HT1080 (cell line): ENCODE measurements around the gene SHB. TPM values are rescaled to one million over a fixed set of nuclear protein-coding genes. Genes with fewer than 3 reads are reported as not detected.
"Not testable (repeated sequence)": the region's sequence is repeated elsewhere in the genome, so short reads cannot be mapped to it uniquely, and the experiment has no call there.

Experiments
- DNase-seq: peaks from one replicate; pipeline ENCODE4 v3.0.0-alpha.2; 2015; ENCODE audit warnings: low read depth
- total RNA-seq: library from RNA; depleted of rRNA; stranded (reverse); fragments of >200 nt; shearing (Covaris generic); gene quantifications from 2 replicates; pipeline ENCODE4 v1.2.3, GENCODE V29; 2014

Gene SHB
- total RNA-seq, 1 experiment from 2014 or later, result 42.8 TPM

DNA sequence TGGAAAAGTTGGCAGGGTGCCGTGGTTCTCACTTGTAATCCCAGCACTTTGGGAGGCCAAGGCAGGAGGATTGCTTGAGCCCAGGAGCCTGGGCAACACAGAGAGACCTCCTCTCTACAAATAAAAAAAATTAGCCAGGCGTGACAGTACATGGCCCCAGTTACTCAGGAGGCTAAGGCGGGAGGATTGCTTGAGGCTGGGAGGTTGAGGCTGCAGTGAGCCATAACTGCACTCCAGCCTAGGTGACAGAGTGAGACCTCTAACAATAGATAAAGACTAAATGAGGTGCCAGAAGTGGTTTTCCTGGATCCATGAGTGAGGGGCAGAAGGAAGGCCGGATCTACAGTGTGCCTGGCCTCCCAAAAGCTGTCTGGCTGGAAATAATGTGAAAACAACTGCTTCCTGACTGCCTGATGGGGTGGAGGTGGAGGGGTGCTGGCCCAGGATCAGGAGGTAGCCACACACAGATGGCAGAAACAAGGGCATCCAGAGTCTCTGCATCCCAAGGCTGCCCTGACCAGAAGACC lies 4.1 kb downstream of the SHB start:
- no peak for DNase-seq

DNA sequence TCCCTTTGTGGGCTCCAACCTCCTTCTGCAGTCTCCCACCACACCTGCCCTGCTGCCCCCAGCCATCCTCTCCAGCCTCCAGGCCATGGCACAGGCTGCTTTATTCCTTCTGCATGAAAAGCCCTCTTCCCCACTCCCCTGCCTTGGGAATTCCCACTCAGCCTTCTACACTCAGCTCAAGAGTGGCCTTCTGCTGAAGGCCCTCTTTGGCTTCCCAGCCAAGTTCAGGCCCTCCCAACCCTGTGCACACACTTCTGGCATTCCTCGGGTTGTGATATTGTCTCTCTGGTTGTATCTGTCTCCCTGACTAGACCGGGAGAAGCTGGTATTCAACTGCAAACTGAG lies 5.7 kb downstream of the SHB start:
- no peak for DNase-seq

GRCh38 chr9:38062498-38063362 lies 6.3 kb downstream of the SHB start:
- DNase-seq, result peak; percentile 61

- no peak for DNase-seq
These were observed 6.9 kb downstream of the SHB start for GRCh38 chr9:38062106-38062497.

DNA sequence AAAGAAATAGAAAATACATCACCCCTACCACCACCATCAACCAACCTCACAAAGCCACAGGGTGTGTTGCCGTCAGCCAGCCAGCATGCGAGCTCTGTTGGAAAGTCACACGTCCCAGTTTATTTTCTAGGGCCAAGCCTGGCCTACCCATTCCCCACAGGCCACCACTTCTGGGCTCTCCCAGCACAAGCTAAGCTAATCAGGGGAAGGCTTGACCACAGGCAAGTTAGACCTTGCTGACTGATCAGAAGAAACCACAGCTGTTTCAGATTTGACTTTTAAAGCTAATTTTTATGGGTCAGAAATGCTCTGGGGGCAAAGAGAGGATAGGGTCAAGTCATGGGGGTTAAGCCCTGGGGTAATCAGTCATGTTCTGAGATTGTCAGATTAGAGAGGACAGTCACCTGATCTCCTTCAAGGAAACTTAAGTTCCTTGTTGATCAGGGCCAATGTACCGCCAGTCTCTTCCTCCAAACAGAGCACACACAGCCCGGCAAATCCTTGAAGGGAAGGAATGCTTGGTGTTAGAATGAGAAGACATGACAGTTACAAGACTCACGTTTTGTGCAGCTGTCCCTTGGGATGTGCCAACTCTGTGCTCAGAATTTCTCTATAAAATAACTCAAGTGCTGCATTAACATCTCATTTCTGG lies 7.6 kb downstream of the SHB start:
- no peak for DNase-seq

GRCh38 chr9:38060681-38061080 lies 8.3 kb downstream of the SHB start:
- DNase-seq, result no peak

DNA sequence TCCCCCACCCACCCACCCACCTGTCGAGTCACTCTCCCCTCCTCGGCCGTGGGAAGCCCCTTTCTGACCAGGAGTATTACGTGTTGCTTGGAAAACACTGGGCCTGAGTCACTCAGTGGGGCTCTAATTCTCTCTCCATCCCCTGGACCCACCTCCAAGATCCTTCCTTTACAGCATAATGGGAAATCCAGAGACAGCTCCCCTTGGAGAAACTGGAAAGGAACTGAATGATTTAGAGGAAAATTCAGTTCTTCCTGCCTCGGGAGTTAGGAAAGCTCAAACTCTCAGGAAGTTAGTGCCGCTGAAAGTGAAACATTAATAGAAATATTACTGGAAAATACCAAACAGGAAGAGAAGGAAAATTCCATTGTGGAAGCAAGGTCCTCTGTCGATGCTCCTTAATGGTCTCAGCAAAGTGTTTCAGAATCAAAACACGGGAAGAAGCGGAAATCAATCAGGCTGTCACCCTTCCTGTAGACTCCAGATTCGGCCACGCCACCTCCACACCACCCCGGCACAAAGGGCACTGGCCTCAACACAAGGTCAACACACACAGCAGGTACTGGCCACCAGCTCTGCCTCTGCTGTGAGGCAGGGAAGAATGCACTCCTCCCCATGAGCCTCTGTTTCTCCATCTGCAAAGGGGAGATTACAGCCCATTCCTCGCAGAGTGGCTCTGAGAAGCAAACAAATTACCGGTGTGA lies 9.6 kb downstream of the SHB start:
- DNase-seq, result no peak

DNA sequence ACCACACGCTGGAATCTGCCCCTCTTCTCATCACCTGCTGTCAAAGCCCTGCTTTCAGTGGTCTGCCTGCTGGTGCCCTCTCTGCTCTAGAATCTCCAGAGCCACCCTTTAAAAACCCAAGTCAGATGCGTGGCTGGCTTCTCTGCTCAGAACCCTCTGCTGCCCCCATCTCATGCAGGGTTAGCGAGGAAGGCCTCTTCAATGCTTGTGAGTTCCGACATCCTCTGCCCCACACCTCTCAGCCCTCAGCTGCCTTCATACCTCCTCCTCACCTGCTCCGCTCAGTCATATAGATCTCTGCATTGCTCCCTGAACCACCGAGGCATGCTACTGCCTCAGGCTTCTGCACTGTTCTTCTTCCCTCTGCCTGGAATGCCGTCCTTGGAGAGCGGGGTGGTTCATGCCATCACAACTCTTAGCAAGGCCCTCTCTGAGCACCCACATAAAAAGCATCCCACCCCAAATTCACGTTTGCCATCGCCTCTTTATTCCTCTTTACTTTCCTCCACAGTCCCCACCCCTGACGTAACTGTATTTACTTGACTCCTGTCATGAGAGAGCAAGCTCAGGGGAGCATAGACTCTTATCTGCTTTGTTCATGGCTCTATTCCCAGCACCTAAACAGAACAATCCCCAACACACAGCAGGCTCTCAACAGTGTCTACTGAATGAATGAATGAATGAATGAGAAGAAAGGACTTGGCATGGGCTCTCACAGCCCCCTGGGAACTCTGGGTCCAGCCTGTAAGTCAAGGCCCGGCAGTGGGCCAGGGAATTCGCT lies 10.4 kb downstream of the SHB start:
- DNase-seq, result no peak

GRCh38 chr9:38057416-38058195 lies 11.4 kb downstream of the SHB start:
- DNase-seq, result no peak

DNA sequence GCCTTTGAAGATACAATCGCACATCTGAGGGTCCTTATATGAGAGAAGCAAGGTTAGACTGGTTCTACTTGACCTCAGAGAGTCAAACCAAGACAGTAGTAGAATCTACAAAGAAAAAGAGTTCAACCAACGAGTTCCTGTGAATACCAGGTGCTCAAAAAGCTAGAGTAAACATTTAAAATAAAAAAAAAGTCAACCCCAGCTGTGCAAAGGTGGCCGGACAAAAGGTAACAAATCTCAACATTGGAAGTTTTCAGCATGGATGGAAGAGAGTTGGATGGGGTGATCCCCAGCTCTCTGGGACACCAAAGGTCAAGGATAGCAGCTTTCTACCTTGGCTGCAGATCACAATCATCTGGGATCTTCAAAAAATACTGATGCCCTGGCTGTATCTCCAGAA lies 14.4 kb downstream of the SHB start:
- no peak for DNase-seq

DNA sequence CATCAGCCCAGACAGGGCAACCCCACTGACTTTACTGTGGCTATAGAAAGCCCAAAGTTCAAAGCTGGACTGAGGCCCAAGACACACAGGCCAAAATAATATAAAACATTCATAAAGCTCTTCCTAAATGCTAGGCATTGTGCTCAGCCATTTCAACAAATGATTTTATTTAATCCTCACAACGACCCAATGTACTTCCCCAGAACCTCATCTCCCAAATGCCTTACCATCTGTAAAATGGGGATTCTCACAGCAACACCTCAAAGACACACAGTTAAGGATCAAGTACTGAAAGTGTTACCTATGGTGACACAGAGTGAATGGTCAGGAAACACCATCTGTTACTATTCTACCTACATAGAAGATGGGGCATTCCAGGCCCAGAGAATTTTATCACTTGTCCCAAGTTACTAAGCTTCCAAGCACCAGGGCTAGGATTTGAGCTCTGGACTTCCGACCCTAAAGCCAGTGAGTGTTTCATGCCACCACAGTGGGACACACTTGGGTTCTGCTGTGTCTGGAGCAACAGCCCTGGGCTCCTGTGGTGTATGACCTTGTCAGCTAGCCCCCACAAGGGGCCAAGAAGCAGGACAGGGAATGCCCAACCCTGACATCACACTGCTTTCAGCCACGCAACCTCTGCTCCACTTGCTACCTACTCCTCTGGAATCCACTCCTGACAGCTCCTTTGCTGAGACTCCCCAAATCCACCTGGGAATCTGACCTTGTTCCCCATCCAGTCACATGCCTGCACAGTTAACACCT lies 15.1 kb downstream of the SHB start:
- DNase-seq, result no peak

DNA sequence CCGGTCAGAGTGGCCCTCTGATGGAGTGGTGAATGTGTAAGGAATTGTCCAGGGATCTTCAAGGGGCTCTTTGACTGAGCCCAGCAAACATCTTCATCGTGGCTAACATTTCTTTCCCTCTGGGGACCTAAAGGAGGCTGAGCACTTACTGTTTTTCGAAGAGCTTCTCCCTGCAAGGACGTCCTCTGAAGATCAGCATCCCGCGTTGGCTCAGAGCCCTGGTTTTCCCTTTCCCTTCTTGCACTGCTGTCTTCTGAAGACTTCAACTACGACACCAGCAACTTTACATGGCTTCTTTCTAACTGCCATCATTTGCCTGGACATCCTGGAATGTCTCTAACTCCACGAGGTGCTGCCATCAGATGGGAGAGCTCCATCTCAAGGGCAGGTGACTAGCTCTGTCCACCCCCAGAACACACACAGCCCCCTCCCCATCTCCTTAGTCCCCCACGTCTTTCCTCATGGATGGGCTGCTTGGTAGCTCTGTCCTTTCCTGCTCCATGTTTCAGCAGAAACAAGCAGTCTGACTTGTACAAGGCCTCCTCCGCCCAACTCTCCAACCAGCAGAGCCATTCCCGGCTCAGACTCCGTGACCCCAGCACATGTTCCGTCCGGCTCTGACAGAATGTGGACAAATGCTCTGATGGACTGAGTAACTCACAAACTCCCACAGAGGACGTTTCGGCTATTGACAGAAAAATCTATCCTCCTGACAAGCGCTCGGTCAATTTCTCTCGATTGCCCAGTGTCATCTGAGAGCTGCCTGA lies 17.1 kb downstream of the SHB start:
- DNase-seq, result no peak

DNA sequence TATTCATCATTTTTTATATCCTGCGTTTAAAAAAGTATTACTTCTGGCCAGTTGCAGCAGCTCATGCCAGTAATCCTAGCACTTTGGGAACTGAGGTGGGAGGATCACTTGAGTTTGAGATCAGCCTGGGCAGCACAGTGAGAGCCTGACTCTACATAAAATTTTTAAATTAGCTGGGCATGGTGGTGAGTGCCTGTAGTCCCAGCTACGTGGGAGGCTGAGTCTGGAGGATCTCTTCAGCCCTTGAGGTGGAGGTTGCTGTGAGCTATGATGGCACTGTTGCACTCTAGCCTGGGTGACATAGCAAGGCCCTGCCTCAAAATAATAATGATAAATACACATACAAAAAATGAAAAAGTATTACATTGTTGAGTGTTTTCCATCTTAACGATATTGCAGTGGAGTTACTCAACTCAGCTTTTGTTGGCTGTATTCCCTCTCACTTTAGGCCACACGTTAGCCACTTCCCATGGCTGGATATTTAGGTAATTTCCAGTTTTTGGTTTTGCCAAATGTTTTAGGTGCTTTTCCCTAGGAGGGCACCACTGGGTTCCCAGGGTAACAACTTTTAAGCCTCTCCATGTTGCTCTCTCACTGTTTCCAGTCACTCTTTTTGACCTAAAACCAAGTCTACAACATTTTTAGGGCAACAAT lies 20.6 kb downstream of the SHB start:
- no peak for DNase-seq

DNA sequence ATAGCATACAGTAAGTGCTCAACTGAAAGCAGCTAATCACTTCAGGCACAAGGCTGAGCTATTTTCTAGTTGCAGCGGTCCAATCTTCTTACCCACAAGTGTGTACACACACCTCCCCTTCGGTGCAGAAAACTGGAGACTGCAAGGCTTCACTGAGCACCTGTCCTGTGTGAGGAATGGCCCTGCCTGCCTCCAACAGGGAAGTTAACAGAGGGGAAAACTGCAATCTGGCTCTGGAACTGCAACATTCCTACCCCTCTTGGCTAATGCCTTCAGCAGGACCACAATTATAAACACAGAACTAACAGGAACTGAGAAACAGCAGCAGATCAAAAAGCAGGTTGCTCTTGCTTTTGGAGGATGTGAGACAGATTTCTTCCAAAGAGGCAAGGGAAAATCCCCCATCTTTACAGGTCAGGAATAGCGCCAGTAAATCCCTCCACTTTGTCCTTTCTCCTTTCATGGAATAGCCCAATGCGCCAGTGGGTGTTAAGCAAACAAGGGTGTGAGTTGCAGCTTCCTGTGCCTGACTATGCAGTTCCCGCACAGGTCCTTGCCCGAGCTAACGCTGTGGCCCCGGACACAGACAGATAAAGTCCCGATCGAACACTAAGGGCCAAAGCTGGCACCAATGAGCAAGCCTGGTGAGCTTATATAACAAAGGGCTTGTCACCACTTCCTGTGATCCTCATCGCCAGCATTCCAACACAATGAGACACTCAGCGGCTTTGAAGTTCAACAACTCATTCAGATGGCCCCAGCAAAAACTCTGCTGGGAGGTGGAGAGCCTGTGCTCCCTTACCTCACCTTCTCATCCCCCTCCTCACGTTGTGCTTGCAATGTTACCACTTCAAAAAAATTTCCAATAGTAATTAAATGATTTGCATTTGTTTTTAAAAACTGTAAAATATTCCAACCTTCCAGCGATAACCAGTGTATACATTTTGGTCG lies 21.5 kb downstream of the SHB start:
- peak; percentile 99 for DNase-seq

DNA sequence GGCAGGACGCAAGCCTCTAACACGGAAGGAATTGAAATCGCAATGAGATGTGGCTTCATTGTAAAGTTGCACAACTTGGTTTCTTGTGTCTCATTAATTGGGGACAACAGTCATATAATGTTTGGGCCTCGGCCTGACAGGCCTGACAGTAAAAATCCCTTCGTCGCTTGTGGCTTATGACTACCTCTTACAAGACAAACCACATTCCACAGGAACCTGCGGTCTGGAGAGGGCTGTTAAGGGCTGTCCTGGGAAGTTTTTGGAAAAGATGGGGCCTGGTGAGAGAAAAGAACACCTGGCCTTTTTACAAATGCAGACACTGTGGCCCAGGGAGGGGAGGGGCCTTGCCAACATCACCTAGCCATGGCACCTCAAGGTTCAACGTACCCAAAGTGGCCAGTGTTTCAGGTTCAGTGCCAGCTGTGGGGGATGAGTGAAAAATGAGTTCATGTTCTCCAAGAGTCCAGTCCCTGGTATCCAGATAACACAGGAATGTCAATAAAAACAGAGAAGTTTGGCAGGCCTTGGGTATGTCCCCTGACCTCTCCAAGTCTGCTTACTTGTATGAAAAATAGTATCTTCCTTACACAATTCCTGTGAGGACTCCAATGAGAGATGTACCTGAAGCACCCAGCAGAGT lies 22.2 kb downstream of the SHB start:
- peak; percentile 85 for DNase-seq

GRCh38 chr9:38045939-38046338 lies 23.1 kb downstream of the SHB start:
- not testable (repeated sequence) for DNase-seq

GRCh38 chr9:38044706-38045105 lies 24.3 kb downstream of the SHB start:
- no peak for DNase-seq
